ENCODE data around the gene MINDY2. TPM values are rescaled to one million over a fixed set of nuclear protein-coding genes. Genes with fewer than 3 reads are reported as not detected.
A peak's percentile ranks its signal among the peaks of the same experiment; 100 is the strongest.
"Not testable (repeated sequence)": the region's sequence is repeated elsewhere in the genome, so short reads cannot be mapped to it uniquely, and the experiment has no call there.

Gene MINDY2
- total RNA-seq, 1 experiment from 2014 or later, result 6.8 TPM

DNA sequence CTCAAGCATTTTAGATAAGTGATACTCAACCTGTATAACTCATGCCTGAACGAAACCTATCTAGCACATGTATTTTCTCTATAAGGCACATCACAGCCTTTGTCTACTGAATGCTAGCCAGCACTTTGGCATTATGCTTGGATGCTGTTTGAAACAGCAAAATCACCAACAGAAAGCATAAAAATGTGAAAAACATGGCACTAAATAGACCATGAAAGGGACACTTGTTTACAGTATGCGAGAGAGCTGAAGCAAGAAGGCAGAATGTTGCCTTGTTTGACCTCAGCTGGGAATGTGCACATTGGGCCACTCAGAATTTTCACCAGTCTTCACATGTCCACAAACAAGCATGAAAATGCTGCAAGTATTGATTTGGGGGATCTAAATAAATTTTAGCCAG is 59.5 kb downstream of the MINDY2 start:
- no peak for DNase-seq (ENCODE audit: low read depth, low spot score)
- BruUV-seq (replicated peaks), result no TSS peak
- no peak for ATAC-seq
- no peaks in the 10 kb centered on the region for H3K9me3 ChIP-seq (ENCODE audit: control insufficient read depth, insufficient read depth, low read depth, low read length)
- H3K27ac ChIP-seq (ENCODE audit: low read length), result no peak overlapping the region
- ChIA-PET CTCF (no interaction called here), POLR2A (no interaction called here)
- TF ChIP-seq REST (IDR thresholded peaks at IDR 0.05; ENCODE audit: insufficient read depth in 1 of 2, low read depth in 2 of 2, low read length in 1 of 2) (no peak), SIN3A (IDR thresholded peaks at IDR 0.05; ENCODE audit: borderline replicate concordance, insufficient read depth, low read depth, low read length) (no peak), TCF7L2 (IDR thresholded peaks at IDR 0.05; ENCODE audit: low read depth, low read length) (no peak), POLR2AphosphoS5 (IDR thresholded peaks at IDR 0.05; ENCODE audit: low read depth, low read length) (no peak), CTCF (IDR thresholded peaks at IDR 0.05) (no peak)
- no peaks in the 10 kb centered on the region for H3K36me3 ChIP-seq (ENCODE audit: control insufficient read depth, insufficient read depth, low read length)
- intact Hi-C loops (cut with micrococcal nuclease; ENCODE audit: unreplicated experiment), result no loop called here
- in situ Hi-C loops (cut with HindIII; ENCODE audit: low pct_unique_long_range_greater_than_20kb, low sequenced_read_pairs), result no loop called here
- H3K4me3 ChIP-seq (ENCODE audit: low read depth in 2 of 2, low read length in 2 of 2), result no peak overlapping the region
- no peaks in the 10 kb centered on the region for H3K27me3 ChIP-seq (ENCODE audit: control insufficient read depth, insufficient read depth, low read length)
- H3K4me1 ChIP-seq (ENCODE audit: control insufficient read depth, insufficient read depth, low read length), result no peaks in the 10 kb centered on the region

DNA sequence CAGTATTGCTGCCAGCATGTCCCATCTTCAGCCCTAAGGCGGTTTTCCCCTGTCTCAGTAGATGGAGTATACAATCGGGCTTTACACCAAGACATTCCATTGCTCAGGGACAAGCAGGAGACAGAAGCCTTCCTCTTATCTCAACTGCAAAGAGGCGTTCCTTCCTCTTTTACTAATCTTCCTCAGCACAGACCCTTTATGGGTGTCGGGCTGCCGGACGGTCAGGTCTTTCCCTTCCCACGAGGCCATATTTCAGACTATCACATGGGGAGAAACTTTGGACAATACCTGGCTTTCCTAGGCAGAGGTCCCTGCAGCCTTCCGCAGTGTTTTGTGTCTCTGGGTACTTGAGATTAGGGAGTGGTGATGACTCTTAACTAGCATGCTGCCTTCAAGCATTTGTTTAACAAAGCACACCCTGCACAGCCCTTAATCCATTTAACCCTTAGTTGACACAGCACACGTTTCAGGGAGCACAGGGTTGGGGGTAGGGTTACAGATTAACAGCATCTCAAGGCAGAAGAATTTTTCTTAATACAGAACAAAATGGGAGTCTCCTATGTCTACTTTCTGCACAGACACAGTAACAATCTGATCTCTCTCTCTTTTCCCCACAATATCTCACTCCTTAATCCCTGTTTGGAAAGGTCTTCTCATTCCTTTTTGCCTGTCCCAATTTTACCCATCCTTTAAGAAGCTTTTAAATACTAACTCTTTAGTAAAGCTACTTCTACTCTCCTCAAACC is 62.8 kb downstream of the MINDY2 start:
- intact Hi-C loops (cut with micrococcal nuclease; ENCODE audit: unreplicated experiment); POLR2A ChIA-PET; in situ Hi-C loops (cut with HindIII; ENCODE audit: low pct_unique_long_range_greater_than_20kb, low sequenced_read_pairs); H3K4me3 ChIP-seq (ENCODE audit: low read depth in 2 of 2, low read length in 2 of 2); CTCF ChIA-PET; H3K27me3 ChIP-seq (ENCODE audit: control insufficient read depth, insufficient read depth, low read length); DNase-seq (ENCODE audit: low read depth, low spot score); H3K4me1 ChIP-seq (ENCODE audit: control insufficient read depth, insufficient read depth, low read length); H3K36me3 ChIP-seq (ENCODE audit: control insufficient read depth, insufficient read depth, low read length); H3K9me3 ChIP-seq (ENCODE audit: control insufficient read depth, insufficient read depth, low read depth, low read length); BruUV-seq (replicated peaks); H3K27ac ChIP-seq (ENCODE audit: low read length); ATAC-seq: not testable (repeated sequence)

DNA sequence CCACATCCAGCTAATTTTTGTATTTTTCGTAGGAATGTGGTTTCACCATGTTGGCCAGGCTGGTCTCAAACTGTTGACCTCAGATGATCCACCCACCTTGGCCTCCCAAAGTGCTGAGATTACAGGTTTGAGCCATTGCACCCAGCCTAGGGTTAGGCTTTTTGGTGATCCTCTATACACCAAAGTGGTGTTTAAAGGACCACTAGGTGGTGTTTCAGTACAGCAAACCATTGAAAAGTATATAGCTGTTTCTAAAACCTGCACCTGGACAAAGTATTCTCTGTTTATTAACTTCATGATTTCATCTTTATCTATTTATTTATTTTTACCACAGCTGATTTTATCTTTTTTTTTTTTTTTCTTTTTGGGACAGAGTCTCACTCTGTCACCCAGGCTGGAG is 68.4 kb downstream of the MINDY2 start:
- BruUV-seq (replicated peaks), result no TSS peak
- no peak for TF ChIP-seq TCF7L2 (IDR thresholded peaks at IDR 0.05; ENCODE audit: low read depth, low read length)
- TF ChIP-seq CTCF (IDR thresholded peaks at IDR 0.05), result peak; percentile 66; the same call in 1 of the 2 replicates
- in situ Hi-C loops (cut with HindIII; ENCODE audit: low pct_unique_long_range_greater_than_20kb, low sequenced_read_pairs), result no loop called here
- intact Hi-C loops (cut with micrococcal nuclease; ENCODE audit: unreplicated experiment), result no loop called here
- H3K9me3 ChIP-seq (ENCODE audit: control insufficient read depth, insufficient read depth, low read depth, low read length), result no peaks in the 10 kb centered on the region
- ATAC-seq (peak; percentile 88), DNase-seq (ENCODE audit: low read depth, low spot score) (no peak)
- no peaks in the 10 kb centered on the region for H3K36me3 ChIP-seq (ENCODE audit: control insufficient read depth, insufficient read depth, low read length)
- no peak overlapping the region for H3K4me3 ChIP-seq (ENCODE audit: low read depth in 2 of 2, low read length in 2 of 2)
- CTCF ChIA-PET, result interaction anchor here (0.6 to 0.7 kb wide), 6 partner anchors 19 to 690 kb away, joined by 3 to 8 read pairs (median 4); no protein-coding TSS in a partner anchor
- H3K4me1 ChIP-seq (ENCODE audit: control insufficient read depth, insufficient read depth, low read length), result no peaks in the 10 kb centered on the region
- H3K27ac ChIP-seq (ENCODE audit: low read length), result no peak overlapping the region
- POLR2A ChIA-PET, result interaction anchor here (0.7 kb wide), 1 partner anchor 12 kb away, joined by 5 read pairs; no protein-coding TSS in a partner anchor
- H3K27me3 ChIP-seq (ENCODE audit: control insufficient read depth, insufficient read depth, low read length), result no peaks in the 10 kb centered on the region
